ENCODE data around the gene WRAP73.
A peak's percentile ranks its signal among the peaks of the same experiment; 100 is the strongest.
"Not testable (repeated sequence)": the region's sequence is repeated elsewhere in the genome, so short reads cannot be mapped to it uniquely, and the experiment has no call there.

Gene WRAP73

GRCh38 chr1:3627515-3628253 is 22.2 kb downstream of the WRAP73 start:
- DNase-seq = no peak

GRCh38 chr1:3626025-3626424 is 23.9 kb downstream of the WRAP73 start:
- no peak for DNase-seq

GRCh38 chr1:3625151-3625907 is 24.6 kb downstream of the WRAP73 start:
- DNase-seq = no peak

GRCh38 chr1:3624200-3625136 is 25.4 kb downstream of the WRAP73 start, which contains the start of gene TPRG1L:
TPRG1L (plus strand) TSS chr1:3625015; CDS start chr1:3625073, 58 bp downstream.
- DNase-seq = peak; percentile 99

GRCh38 chr1:3623441-3624199 is 26.3 kb downstream of the WRAP73 start:
- DNase-seq = no peak

- not testable (repeated sequence) for DNase-seq
These were observed 27.8 kb downstream of the WRAP73 start for GRCh38 chr1:3622102-3622501.

GRCh38 chr1:3621151-3621671 is 28.7 kb downstream of the WRAP73 start:
- DNase-seq = peak; percentile 24

- DNase-seq = no peak
These were observed 29.2 kb downstream of the WRAP73 start for GRCh38 chr1:3620708-3621107.

GRCh38 chr1:3618881-3619671 is 30.8 kb downstream of the WRAP73 start:
- peak; percentile 84 for DNase-seq

GRCh38 chr1:3618531-3618880 is 31.4 kb downstream of the WRAP73 start:
- no peak for DNase-seq

GRCh38 chr1:3617806-3618345 is 32.0 kb downstream of the WRAP73 start:
- no peak for DNase-seq

- no peak for DNase-seq
These were observed 33.0 kb downstream of the WRAP73 start for GRCh38 chr1:3616861-3617260.

GRCh38 chr1:3614755-3615742 is 34.9 kb downstream of the WRAP73 start:
- no peak for DNase-seq

GRCh38 chr1:3612123-3612522 is 37.8 kb downstream of the WRAP73 start:
- DNase-seq = no peak

GRCh38 chr1:3611170-3612019 is 38.5 kb downstream of the WRAP73 start, which contains the start of gene MEGF6:
MEGF6 (minus strand) TSS chr1:3611508; CDS start chr1:3611268, 240 bp downstream.
- DNase-seq = peak; percentile 69

GRCh38 chr1:3610527-3611169 is 39.3 kb downstream of the WRAP73 start:
- no peak for DNase-seq

- no peak for DNase-seq
These were observed 40.0 kb downstream of the WRAP73 start for GRCh38 chr1:3609769-3610526.

Data from CD4-positive, alpha-beta T cell treated with Interleukin-12 subunit alpha and Interleukin-12 subunit beta, for 1 hour (primary cell).